Progenitor cell of endocrine pancreas (in vitro differentiated cells): ENCODE measurements around the gene JAG1. TPM values are rescaled to one million over a fixed set of nuclear protein-coding genes. Genes with fewer than 3 reads are reported as not detected.
A peak's percentile ranks its signal among the peaks of the same experiment; 100 is the strongest.

ENCODE experiments used
- DNase-seq: peaks from one replicate; pipeline ENCODE4 v3.0.0; 2021; ENCODE audit warnings: low spot score; ENCODE audit not compliant: unreplicated experiment
- H3K27ac Mint-ChIP-seq: 2 replicates; pipeline ENCODE4 v1.8.0; 2021; ENCODE audit warnings: mild to moderate bottlenecking, moderate library complexity, mixed read lengths
- H3K27me3 Mint-ChIP-seq: 2 replicates; pipeline ENCODE4 v1.8.0; 2021; ENCODE audit warnings: mixed read lengths
- H3K36me3 Mint-ChIP-seq: 2 replicates; pipeline ENCODE4 v1.8.0; 2022; ENCODE audit warnings: mixed read lengths; ENCODE audit not compliant: insufficient read depth
- H3K4me1 Mint-ChIP-seq: 2 replicates; pipeline ENCODE4 v1.8.0; 2021; ENCODE audit warnings: low read depth, mixed read lengths
- H3K4me3 Mint-ChIP-seq: 2 replicates; pipeline ENCODE4 v1.8.0; 2021; ENCODE audit warnings: low read depth, mild to moderate bottlenecking, moderate library complexity, mixed read lengths
- H3K9me3 Mint-ChIP-seq: 2 replicates; pipeline ENCODE4 v1.8.0; 2021; ENCODE audit warnings: low read depth, mixed read lengths
- CTCF ChIP-seq: fragments of 200-600 bp; sonication (generic); IDR thresholded peaks from one replicate; pipeline ENCODE4 v1.5.0; 2021; ENCODE audit warnings: antibody characterized with exemption, mild to moderate bottlenecking; ENCODE audit not compliant: unreplicated experiment
- total RNA-seq: library from RNA; stranded (reverse); gene quantifications from 2 replicates; pipeline ENCODE4 v1.2.1, GENCODE V29; 2021

Gene JAG1
- total RNA-seq, 1 donor from 2014 or later: 277 TPM

- peaks cover 9% of the 10 kb centered on the region for H3K4me1 Mint-ChIP-seq
- no peaks in the 10 kb centered on the region for H3K9me3 Mint-ChIP-seq
- H3K27ac Mint-ChIP-seq: peak overlapping the region; percentile 78
- peaks cover 51% of the 10 kb centered on the region for H3K36me3 Mint-ChIP-seq
- H3K4me3 Mint-ChIP-seq: no peak overlapping the region
- no peak for DNase-seq
- no peak for TF ChIP-seq CTCF
- no peaks in the 10 kb centered on the region for H3K27me3 Mint-ChIP-seq
Measured at GRCh38 chr20:10644458-10645204, 29.2 kb downstream of the JAG1 start.

GRCh38 chr20:10643560-10643873 is 30.3 kb downstream of the JAG1 start:
- H3K27me3 Mint-ChIP-seq: no peaks in the 10 kb centered on the region
- peaks cover 50% of the 10 kb centered on the region for H3K36me3 Mint-ChIP-seq
- H3K4me1 Mint-ChIP-seq: peaks cover 6% of the 10 kb centered on the region
- no peaks in the 10 kb centered on the region for H3K9me3 Mint-ChIP-seq
- DNase-seq: no peak
- no peak for TF ChIP-seq CTCF
- H3K27ac Mint-ChIP-seq: no peak overlapping the region
- H3K4me3 Mint-ChIP-seq: no peak overlapping the region

DNA sequence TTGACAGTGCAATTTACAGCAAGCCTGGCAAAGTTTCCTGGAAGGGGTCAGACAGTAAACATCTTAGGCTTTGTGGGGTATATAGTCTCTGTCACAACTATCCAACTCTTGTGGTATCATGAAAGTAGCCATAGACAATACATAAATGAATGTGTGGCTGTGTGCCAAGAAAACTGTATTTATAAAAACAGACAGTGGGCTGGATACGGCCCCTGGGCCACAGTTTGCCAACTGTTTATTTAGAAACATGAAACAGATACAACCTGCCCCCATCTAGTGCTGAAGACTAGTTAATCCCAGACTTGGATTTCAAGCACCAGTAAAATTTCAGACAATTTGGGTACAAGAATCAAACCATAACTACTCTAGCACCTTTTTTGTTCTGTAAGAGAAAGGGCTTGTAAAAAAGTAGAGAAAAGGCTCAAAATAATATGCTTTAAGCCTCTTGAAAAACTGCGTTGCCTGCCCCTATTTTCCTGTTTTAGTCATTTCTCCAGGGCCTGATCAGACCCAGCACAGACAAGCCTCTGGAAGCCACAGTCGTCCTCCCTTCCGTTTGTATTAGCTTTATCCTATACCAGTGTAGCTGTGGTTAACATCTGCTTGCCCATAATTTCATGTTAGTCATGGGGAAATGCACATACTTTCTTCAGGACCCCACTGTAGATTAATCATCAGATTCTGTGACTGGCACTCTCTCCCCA is 30.8 kb downstream of the JAG1 start:
- Mint-ChIP-seq H3K4me1 (peaks cover 9% of the 10 kb centered on the region), H3K27ac (peak overlapping the region; percentile 45), H3K36me3 (peaks cover 53% of the 10 kb centered on the region), H3K27me3 (no peaks in the 10 kb centered on the region), H3K4me3 (no peak overlapping the region), H3K9me3 (no peaks in the 10 kb centered on the region)
- TF ChIP-seq CTCF: no peak
- no peak for DNase-seq

GRCh38 chr20:10641893-10642292 is 31.9 kb downstream of the JAG1 start:
- no peak for TF ChIP-seq CTCF
- no peaks in the 10 kb centered on the region for H3K9me3 Mint-ChIP-seq
- no peak for DNase-seq
- no peak overlapping the region for H3K27ac Mint-ChIP-seq
- H3K27me3 Mint-ChIP-seq: no peaks in the 10 kb centered on the region
- H3K4me1 Mint-ChIP-seq: peaks cover 11% of the 10 kb centered on the region
- peaks cover 48% of the 10 kb centered on the region for H3K36me3 Mint-ChIP-seq
- no peak overlapping the region for H3K4me3 Mint-ChIP-seq

DNA sequence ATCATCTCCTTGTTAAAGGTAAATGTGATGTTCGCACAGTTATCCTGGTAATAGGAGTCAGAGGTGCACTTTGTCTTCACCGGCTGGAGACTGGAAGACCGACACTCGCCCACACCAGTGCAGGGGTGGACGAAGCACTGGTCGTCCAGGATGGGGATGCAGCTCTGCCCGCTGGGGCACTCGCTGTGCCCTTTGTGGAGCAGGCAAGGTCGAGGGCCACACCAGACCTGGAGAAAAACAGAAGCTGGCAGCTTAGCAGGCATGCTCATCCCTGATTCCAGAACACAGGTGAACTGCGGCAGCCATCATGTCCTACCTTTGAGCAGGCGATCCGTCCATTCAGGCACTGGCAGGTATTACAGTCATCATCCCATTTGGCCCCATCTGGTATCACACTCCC is 32.3 kb downstream of the JAG1 start:
- H3K4me1 Mint-ChIP-seq: peaks cover 11% of the 10 kb centered on the region
- peaks cover 50% of the 10 kb centered on the region for H3K36me3 Mint-ChIP-seq
- no peak for DNase-seq
- no peak overlapping the region for H3K4me3 Mint-ChIP-seq
- no peaks in the 10 kb centered on the region for H3K27me3 Mint-ChIP-seq
- H3K9me3 Mint-ChIP-seq: no peaks in the 10 kb centered on the region
- no peak overlapping the region for H3K27ac Mint-ChIP-seq
- TF ChIP-seq CTCF: no peak
